Nephron progenitor cell (in vitro differentiated cells): ENCODE measurements around the gene ARGLU1.
A peak's percentile ranks its signal among the peaks of the same experiment; 100 is the strongest.

Source experiments
- DNase-seq: peaks from one replicate; pipeline ENCODE4 v3.0.0; 2021
- H3K27ac Mint-ChIP-seq: 2 replicates; pipeline ENCODE4 v1.8.0; 2021; ENCODE audit warnings: mild to moderate bottlenecking, moderate library complexity, mixed read lengths
- H3K27me3 Mint-ChIP-seq: 2 replicates; pipeline ENCODE4 v1.8.0; 2021; ENCODE audit warnings: mild to moderate bottlenecking, low read depth, mixed read lengths; ENCODE audit not compliant: poor library complexity
- H3K36me3 Mint-ChIP-seq: 2 replicates; pipeline ENCODE4 v1.8.0; 2021; ENCODE audit warnings: low read depth, mixed read lengths
- H3K4me1 Mint-ChIP-seq: 2 replicates; pipeline ENCODE4 v1.8.0; 2021; ENCODE audit warnings: mixed read lengths
- H3K4me3 Mint-ChIP-seq: 2 replicates; pipeline ENCODE4 v1.8.0; 2021; ENCODE audit warnings: mild to moderate bottlenecking, moderate library complexity, mixed read lengths
- H3K9me3 Mint-ChIP-seq: 2 replicates; pipeline ENCODE4 v1.8.0; 2021; ENCODE audit warnings: mild to moderate bottlenecking, moderate library complexity, mixed read lengths
- CTCF ChIP-seq: fragments of 200-600 bp; sonication (generic); IDR thresholded peaks from 2 replicates; pipeline ENCODE4 v1.5.0; 2021; ENCODE audit warnings: antibody characterized with exemption

Gene ARGLU1

GRCh38 chr13:106524108-106524507, 43.8 kb downstream of the ARGLU1 start:
- Mint-ChIP-seq H3K4me3 (peak overlapping the region; percentile 16), H3K27me3 (peaks cover 7% of the 10 kb centered on the region), H3K4me1 (peaks cover 97% of the 10 kb centered on the region), H3K36me3 (peaks cover 10% of the 10 kb centered on the region), H3K27ac (no peak overlapping the region), H3K9me3 (no peaks in the 10 kb centered on the region)
- DNase-seq = no peak
- TF ChIP-seq CTCF = no peak

- peaks cover 7% of the 10 kb centered on the region for H3K27me3 Mint-ChIP-seq
- H3K4me3 Mint-ChIP-seq = peak overlapping the region; percentile 42
- H3K36me3 Mint-ChIP-seq = peaks cover 13% of the 10 kb centered on the region
- no peaks in the 10 kb centered on the region for H3K9me3 Mint-ChIP-seq
- peaks cover 97% of the 10 kb centered on the region for H3K4me1 Mint-ChIP-seq
- DNase-seq = no peak
- H3K27ac Mint-ChIP-seq = peak overlapping the region; percentile 89
- no peak for TF ChIP-seq CTCF
Measured at GRCh38 chr13:106523576-106523975, 44.4 kb downstream of the ARGLU1 start.

- Mint-ChIP-seq H3K27me3 (peaks cover 7% of the 10 kb centered on the region), H3K9me3 (no peaks in the 10 kb centered on the region), H3K4me3 (peak overlapping the region; percentile 42), H3K27ac (peak overlapping the region; percentile 89), H3K4me1 (peaks cover 97% of the 10 kb centered on the region), H3K36me3 (peaks cover 15% of the 10 kb centered on the region)
- no peak for DNase-seq
- no peak for TF ChIP-seq CTCF
Measured at GRCh38 chr13:106522898-106523525, 44.9 kb downstream of the ARGLU1 start.

GRCh38 chr13:106522112-106522705, 45.7 kb downstream of the ARGLU1 start:
- no peak for TF ChIP-seq CTCF
- Mint-ChIP-seq H3K36me3 (peaks cover 19% of the 10 kb centered on the region), H3K4me3 (peak overlapping the region; percentile 54), H3K9me3 (no peaks in the 10 kb centered on the region), H3K4me1 (peaks cover 97% of the 10 kb centered on the region), H3K27ac (peak overlapping the region; percentile 89), H3K27me3 (peaks cover 7% of the 10 kb centered on the region)
- DNase-seq = no peak

- Mint-ChIP-seq H3K27ac (peak overlapping the region; percentile 89), H3K9me3 (no peaks in the 10 kb centered on the region), H3K27me3 (no peaks in the 10 kb centered on the region), H3K4me3 (peak overlapping the region; percentile 52), H3K36me3 (peaks cover 22% of the 10 kb centered on the region), H3K4me1 (peaks cover 97% of the 10 kb centered on the region)
- no peak for TF ChIP-seq CTCF
- DNase-seq = no peak
Measured at GRCh38 chr13:106521095-106521799, 46.7 kb downstream of the ARGLU1 start.
